Endodermal cell (in vitro differentiated cells): ENCODE data around the gene PCDHA2. TPM values are rescaled to one million over a fixed set of nuclear protein-coding genes. Genes with fewer than 3 reads are reported as not detected.
"Not testable (repeated sequence)": the region's sequence is repeated elsewhere in the genome, so short reads cannot be mapped to it uniquely, and the experiment has no call there.

ENCODE experiments used
- DNase-seq: peaks from one replicate; pipeline ENCODE4 v3.0.0-alpha.2; 2017
- H3K27ac ChIP-seq: 2 replicates; pipeline ENCODE4 v1.5.1; 2013; ENCODE audit warnings: mild to moderate bottlenecking, low read depth, low read length, moderate library complexity
- H3K27me3 ChIP-seq: 2 replicates; pipeline ENCODE4 v1.6.1; 2013; ENCODE audit warnings: mild to moderate bottlenecking, low read length, moderate library complexity; ENCODE audit not compliant: insufficient read depth, control insufficient read depth, poor library complexity, severe bottlenecking
- H3K36me3 ChIP-seq: 2 replicates; pipeline ENCODE4 v1.7.0; 2013; ENCODE audit warnings: mild to moderate bottlenecking, low read length, moderate library complexity; ENCODE audit not compliant: control insufficient read depth, insufficient read depth
- H3K4me1 ChIP-seq: one replicate; pipeline ENCODE4 v1.7.0; 2013; ENCODE audit warnings: low read length; ENCODE audit not compliant: control insufficient read depth, insufficient read depth
- H3K4me3 ChIP-seq: 2 replicates; pipeline ENCODE4 v1.5.1; 2013; ENCODE audit warnings: mild to moderate bottlenecking, low read length, moderate library complexity
- H3K9ac ChIP-seq: 2 replicates; pipeline ENCODE4 v1.6.1; 2013; ENCODE audit warnings: mild to moderate bottlenecking, low read length, moderate library complexity; ENCODE audit not compliant: poor library complexity, severe bottlenecking; ENCODE audit errors: extremely low read depth
- H3K9me3 ChIP-seq: 2 replicates; pipeline ENCODE4 v1.6.1; 2013; ENCODE audit warnings: mild to moderate bottlenecking, low read length, moderate library complexity; ENCODE audit not compliant: control insufficient read depth
- H3K27ac Mint-ChIP-seq: 2 replicates; pipeline ENCODE4 v1.8.0; 2020; ENCODE audit warnings: mixed read lengths
- H3K27me3 Mint-ChIP-seq: 2 replicates; pipeline ENCODE4 v1.8.0; 2021; ENCODE audit warnings: mild to moderate bottlenecking, mixed read lengths; ENCODE audit not compliant: insufficient read depth
- H3K36me3 Mint-ChIP-seq: 2 replicates; pipeline ENCODE4 v1.8.0; 2020; ENCODE audit warnings: low read depth, mixed read lengths
- H3K4me1 Mint-ChIP-seq: 2 replicates; pipeline ENCODE4 v1.8.0; 2020; ENCODE audit warnings: mixed read lengths
- H3K4me3 Mint-ChIP-seq: 2 replicates; pipeline ENCODE4 v1.8.0; 2020; ENCODE audit warnings: mild to moderate bottlenecking, moderate library complexity, mixed read lengths
- H3K9me3 Mint-ChIP-seq: 2 replicates; pipeline ENCODE4 v1.8.0; 2020; ENCODE audit warnings: mild to moderate bottlenecking, mixed read lengths
- WGBS, 2 experiments: methylation state at CpG; one replicate each; pipeline versions ENCODE4 v1.1.5 to v1.1.7; 2013; ENCODE audit warnings: missing lambda C conversion rate in 2 of 2, mixed read lengths in 1 of 2; ENCODE audit not compliant: insufficient coverage in 1 of 2, insufficient read length in 1 of 2; 5-methylcytosine and 5-hydroxymethylcytosine counted together
- total RNA-seq, 2 donors: library from RNA; stranded (reverse); fragmentation: NEBNext Ultra II Directional in 1 of 2; extraction: Animal tissue kit (Norgen Biotek cat#: 25700) in 1 of 2; gene quantifications; 2 replicates in 1 of 2; 3 replicates in 1 of 2; pipeline ENCODE4 v1.2.1, GENCODE V29; 2021
- TF ChIP-seq, protein P1 (sequence below): fragments of 200-600 bp; sonication (generic); conservative IDR thresholded peaks from 2 replicates; pipeline ENCODE4 v1.5.0; 2021; ENCODE audit warnings: antibody characterized with exemption, mild to moderate bottlenecking

The PCDHA2 gene
- total RNA-seq, 2 donors from 2014 or later = 1.4 to 2.3 TPM

DNA sequence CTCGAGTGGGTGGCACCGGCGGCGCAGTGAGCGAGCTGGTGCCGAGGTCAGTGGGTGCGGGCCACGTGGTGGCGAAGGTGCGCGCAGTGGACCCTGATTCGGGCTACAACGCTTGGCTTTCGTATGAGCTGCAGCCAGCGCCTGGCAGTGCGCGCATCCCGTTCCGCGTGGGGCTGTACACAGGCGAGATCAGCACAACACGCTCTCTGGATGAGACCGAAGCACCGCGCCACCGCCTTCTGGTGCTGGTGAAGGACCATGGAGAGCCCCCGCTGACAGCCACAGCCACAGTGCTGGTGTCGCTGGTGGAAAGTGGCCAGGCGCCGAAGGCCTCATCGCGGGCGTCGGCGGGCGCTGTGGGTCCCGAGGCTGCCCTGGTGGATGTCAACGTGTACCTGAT is 28.8 kb downstream of the PCDHA2 start:
- Mint-ChIP-seq H3K9me3 (peaks cover 4% of the 10 kb centered on the region), H3K27me3 (no peaks in the 10 kb centered on the region), H3K36me3 (peaks cover 22% of the 10 kb centered on the region), H3K27ac (no peak overlapping the region), H3K4me3 (no peak overlapping the region), H3K4me1 (peaks cover 3% of the 10 kb centered on the region)
- H3K9ac ChIP-seq = no peak overlapping the region
- H3K4me3 ChIP-seq = no peak overlapping the region
- no peaks in the 10 kb centered on the region for H3K4me1 ChIP-seq
- TF ChIP-seq, protein P1, sequence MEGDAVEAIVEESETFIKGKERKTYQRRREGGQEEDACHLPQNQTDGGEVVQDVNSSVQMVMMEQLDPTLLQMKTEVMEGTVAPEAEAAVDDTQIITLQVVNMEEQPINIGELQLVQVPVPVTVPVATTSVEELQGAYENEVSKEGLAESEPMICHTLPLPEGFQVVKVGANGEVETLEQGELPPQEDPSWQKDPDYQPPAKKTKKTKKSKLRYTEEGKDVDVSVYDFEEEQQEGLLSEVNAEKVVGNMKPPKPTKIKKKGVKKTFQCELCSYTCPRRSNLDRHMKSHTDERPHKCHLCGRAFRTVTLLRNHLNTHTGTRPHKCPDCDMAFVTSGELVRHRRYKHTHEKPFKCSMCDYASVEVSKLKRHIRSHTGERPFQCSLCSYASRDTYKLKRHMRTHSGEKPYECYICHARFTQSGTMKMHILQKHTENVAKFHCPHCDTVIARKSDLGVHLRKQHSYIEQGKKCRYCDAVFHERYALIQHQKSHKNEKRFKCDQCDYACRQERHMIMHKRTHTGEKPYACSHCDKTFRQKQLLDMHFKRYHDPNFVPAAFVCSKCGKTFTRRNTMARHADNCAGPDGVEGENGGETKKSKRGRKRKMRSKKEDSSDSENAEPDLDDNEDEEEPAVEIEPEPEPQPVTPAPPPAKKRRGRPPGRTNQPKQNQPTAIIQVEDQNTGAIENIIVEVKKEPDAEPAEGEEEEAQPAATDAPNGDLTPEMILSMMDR = no peak
- no peaks in the 10 kb centered on the region for H3K27me3 ChIP-seq
- H3K27ac ChIP-seq = no peak overlapping the region
- no peaks in the 10 kb centered on the region for H3K9me3 ChIP-seq
- H3K36me3 ChIP-seq = no peaks in the 10 kb centered on the region
- 95 to 98% methylated on average over 33 to 38 of the region's 38 CpGs for WGBS, 2 experiments
- no peak for DNase-seq

DNA sequence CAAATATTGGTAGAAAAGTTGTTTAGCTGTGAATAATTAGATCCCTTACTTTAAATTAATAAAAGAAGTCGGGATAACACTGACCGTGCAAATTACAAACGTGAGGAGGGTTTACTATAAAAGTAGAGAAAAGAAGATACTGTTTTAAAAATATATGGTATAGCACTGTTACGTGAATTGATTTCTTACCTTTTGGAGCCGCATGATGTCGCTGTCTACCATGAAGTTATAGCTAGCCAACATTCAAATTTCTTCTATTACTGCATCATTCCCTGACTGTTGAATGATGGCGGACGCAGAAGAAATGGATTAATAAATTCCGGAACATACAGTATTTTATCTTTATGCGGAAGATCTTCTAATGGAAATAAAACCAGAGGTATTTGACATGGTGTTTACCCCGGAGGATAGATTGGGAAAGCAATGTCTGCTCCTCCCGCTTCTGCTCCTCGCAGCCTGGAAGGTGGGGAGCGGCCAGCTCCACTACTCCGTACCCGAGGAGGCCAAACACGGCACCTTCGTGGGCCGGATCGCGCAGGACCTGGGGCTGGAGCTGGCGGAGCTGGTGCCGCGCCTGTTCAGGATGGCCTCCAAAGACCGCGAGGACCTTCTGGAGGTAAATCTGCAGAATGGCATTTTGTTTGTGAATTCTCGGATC is 33.2 kb downstream of the PCDHA2 start, which contains the start of gene PCDHA6:
TSS of gene PCDHA6 (plus strand) at position 257 of the 658 bp plus-strand sequence. CDS start at position 389, 132 bp downstream.
- Mint-ChIP-seq H3K4me1 (peaks cover 7% of the 10 kb centered on the region), H3K36me3 (peaks cover 25% of the 10 kb centered on the region), H3K27me3 (no peaks in the 10 kb centered on the region), H3K9me3 (peaks cover 11% of the 10 kb centered on the region), H3K4me3 (peak within 1 kb of the TSS; percentile 80), H3K27ac (peak within 1 kb of the TSS; percentile 89)
- Histone ChIP-seq H3K4me3 (no peak within 1 kb of the TSS), H3K4me1 (no peaks in the 10 kb centered on the region), H3K9me3 (no peaks in the 10 kb centered on the region), H3K36me3 (no peaks in the 10 kb centered on the region), H3K27me3 (no peaks in the 10 kb centered on the region), H3K9ac (no peak within 1 kb of the TSS), H3K27ac (no peak within 1 kb of the TSS)
- WGBS, 2 experiments = 93 to 94% methylated on average over 15 to 27 of the region's 27 CpGs
- TF ChIP-seq, protein P1 = peak; percentile 76
- no peak for DNase-seq

DNA sequence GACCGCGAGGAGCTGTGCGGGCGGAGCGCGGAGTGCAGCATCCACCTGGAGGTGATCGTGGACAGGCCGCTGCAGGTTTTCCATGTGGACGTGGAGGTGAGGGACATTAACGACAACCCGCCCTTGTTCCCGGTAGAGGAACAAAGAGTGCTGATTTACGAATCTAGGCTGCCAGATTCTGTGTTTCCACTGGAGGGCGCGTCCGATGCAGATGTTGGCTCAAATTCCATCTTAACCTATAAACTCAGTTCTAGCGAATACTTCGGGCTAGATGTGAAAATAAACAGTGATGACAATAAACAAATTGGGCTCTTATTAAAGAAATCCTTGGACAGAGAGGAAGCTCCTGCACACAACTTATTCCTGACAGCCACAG is 33.7 kb downstream of the PCDHA2 start:
- Histone ChIP-seq H3K4me1 (no peaks in the 10 kb centered on the region), H3K27ac (no peak overlapping the region), H3K9ac (no peak overlapping the region), H3K4me3 (no peak overlapping the region), H3K36me3 (no peaks in the 10 kb centered on the region), H3K9me3 (no peaks in the 10 kb centered on the region), H3K27me3 (no peaks in the 10 kb centered on the region)
- 96 to 97% methylated on average over 12 to 18 of the region's 18 CpGs for WGBS, 2 experiments
- Mint-ChIP-seq H3K4me3 (peak overlapping the region; percentile 80), H3K4me1 (peaks cover 10% of the 10 kb centered on the region), H3K36me3 (peaks cover 20% of the 10 kb centered on the region), H3K27ac (peak overlapping the region; percentile 89), H3K27me3 (no peaks in the 10 kb centered on the region), H3K9me3 (peaks cover 11% of the 10 kb centered on the region)
- TF ChIP-seq, protein P1 = peak; percentile 54
- DNase-seq = no peak

DNA sequence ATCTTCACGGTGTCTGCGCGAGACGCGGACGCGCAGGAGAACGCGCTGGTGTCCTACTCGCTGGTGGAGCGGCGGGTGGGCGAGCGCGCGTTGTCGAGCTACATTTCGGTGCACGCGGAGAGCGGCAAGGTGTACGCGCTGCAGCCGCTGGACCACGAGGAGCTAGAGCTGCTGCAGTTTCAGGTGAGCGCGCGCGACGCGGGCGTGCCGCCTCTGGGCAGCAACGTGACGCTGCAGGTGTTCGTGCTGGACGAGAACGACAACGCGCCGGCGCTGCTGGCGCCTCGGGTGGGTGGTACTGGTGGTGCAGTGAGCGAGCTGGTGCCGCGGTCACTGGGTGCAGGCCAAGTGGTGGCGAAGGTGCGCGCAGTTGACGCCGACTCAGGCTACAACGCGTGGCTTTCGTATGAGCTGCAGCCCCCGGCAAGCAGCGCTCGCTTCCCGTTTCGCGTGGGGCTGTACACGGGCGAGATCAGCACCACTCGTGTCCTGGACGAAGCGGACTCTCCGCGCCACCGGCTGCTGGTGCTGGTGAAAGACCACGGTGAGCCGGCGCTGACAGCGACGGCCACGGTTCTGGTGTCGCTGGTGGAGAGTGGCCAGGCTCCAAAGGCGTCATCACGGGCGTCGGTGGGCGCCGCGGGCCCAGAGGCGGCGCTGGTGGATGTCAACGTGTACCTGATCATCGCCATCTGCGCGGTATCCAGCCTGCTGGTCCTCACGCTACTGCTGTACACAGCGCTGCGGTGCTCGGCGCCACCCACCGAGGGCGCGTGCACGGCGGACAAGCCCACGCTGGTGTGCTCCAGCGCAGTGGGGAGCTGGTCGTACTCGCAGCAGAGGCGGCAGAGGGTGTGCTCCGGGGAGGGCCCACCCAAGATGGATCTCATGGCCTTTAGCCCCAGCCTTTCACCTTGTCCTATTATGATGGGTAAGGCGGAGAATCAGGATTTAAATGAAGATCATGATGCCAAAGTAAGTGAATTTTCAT is 35.2 kb downstream of the PCDHA2 start:
- not testable (repeated sequence) for DNase-seq, H3K27me3 Mint-ChIP-seq, H3K4me3 ChIP-seq, H3K27me3 ChIP-seq, H3K27ac Mint-ChIP-seq, H3K27ac ChIP-seq, H3K9ac ChIP-seq, H3K4me1 ChIP-seq, H3K9me3 ChIP-seq, H3K4me3 Mint-ChIP-seq, H3K36me3 ChIP-seq
- H3K4me1 Mint-ChIP-seq = peaks cover 11% of the 10 kb centered on the region
- 95 to 99% methylated on average over 63 to 105 of the region's 106 CpGs for WGBS, 2 experiments
- H3K9me3 Mint-ChIP-seq = peaks cover 12% of the 10 kb centered on the region
- H3K36me3 Mint-ChIP-seq = peaks cover 15% of the 10 kb centered on the region
